ENCODE results near the gene TOR2A. TPM values are rescaled to one million over a fixed set of nuclear protein-coding genes. Genes with fewer than 3 reads are reported as not detected.

Gene TOR2A
- total and polyA plus RNA-seq, 9 of the 15 experiments (the other 6 are each of a cell fraction or from before 2014, with no cell fraction given) = 0.80 to 25.9 (median 11.1) TPM

- TF ChIP-seq SMAD1 (IDR thresholded peaks at IDR 0.05; ENCODE audit: low read depth, low read length, partially characterized antibody) (no peak), GATA2 (CRISPR knock-in tag; IDR thresholded peaks at IDR 0.05) (no peak), SRSF7 (optimal IDR thresholded peaks at IDR 0.05; ENCODE audit: low read depth, low read length) (no peak), KLF6 (CRISPR knock-in tag; IDR thresholded peaks at IDR 0.05; ENCODE audit: borderline replicate concordance) (no peak), JUN (IDR thresholded peaks at IDR 0.05; ENCODE audit: borderline replicate concordance, low read depth, low read length) (no peak), JUN (CRISPR knock-in tag; IDR thresholded peaks at IDR 0.05; ENCODE audit: borderline replicate concordance) (no peak), CTBP1 (IDR thresholded peaks at IDR 0.05; ENCODE audit: borderline replicate concordance) (peak; percentile 46; the same call in 1 of the 2 replicates), DACH1 (IDR thresholded peaks at IDR 0.05; ENCODE audit: partially characterized antibody) (no peak), MEIS2 (IDR thresholded peaks at IDR 0.05; ENCODE audit: partially characterized antibody) (no peak), TCF3 (CRISPR knock-in tag; IDR thresholded peaks at IDR 0.05) (no peak), CBX8 (IDR thresholded peaks at IDR 0.05; ENCODE audit: borderline replicate concordance, extremely low read depth, low read depth, low read length, poor library complexity, severe bottlenecking) (no peak), ZNF717 (CRISPR knock-in tag; IDR thresholded peaks at IDR 0.05) (no peak)
- TF ChIP-seq, protein P1, sequence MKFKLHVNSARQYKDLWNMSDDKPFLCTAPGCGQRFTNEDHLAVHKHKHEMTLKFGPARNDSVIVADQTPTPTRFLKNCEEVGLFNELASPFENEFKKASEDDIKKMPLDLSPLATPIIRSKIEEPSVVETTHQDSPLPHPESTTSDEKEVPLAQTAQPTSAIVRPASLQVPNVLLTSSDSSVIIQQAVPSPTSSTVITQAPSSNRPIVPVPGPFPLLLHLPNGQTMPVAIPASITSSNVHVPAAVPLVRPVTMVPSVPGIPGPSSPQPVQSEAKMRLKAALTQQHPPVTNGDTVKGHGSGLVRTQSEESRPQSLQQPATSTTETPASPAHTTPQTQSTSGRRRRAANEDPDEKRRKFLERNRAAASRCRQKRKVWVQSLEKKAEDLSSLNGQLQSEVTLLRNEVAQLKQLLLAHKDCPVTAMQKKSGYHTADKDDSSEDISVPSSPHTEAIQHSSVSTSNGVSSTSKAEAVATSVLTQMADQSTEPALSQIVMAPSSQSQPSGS (CRISPR knock-in tag; IDR thresholded peaks at IDR 0.05) = no peak
- TF ChIP-seq, protein P2, sequence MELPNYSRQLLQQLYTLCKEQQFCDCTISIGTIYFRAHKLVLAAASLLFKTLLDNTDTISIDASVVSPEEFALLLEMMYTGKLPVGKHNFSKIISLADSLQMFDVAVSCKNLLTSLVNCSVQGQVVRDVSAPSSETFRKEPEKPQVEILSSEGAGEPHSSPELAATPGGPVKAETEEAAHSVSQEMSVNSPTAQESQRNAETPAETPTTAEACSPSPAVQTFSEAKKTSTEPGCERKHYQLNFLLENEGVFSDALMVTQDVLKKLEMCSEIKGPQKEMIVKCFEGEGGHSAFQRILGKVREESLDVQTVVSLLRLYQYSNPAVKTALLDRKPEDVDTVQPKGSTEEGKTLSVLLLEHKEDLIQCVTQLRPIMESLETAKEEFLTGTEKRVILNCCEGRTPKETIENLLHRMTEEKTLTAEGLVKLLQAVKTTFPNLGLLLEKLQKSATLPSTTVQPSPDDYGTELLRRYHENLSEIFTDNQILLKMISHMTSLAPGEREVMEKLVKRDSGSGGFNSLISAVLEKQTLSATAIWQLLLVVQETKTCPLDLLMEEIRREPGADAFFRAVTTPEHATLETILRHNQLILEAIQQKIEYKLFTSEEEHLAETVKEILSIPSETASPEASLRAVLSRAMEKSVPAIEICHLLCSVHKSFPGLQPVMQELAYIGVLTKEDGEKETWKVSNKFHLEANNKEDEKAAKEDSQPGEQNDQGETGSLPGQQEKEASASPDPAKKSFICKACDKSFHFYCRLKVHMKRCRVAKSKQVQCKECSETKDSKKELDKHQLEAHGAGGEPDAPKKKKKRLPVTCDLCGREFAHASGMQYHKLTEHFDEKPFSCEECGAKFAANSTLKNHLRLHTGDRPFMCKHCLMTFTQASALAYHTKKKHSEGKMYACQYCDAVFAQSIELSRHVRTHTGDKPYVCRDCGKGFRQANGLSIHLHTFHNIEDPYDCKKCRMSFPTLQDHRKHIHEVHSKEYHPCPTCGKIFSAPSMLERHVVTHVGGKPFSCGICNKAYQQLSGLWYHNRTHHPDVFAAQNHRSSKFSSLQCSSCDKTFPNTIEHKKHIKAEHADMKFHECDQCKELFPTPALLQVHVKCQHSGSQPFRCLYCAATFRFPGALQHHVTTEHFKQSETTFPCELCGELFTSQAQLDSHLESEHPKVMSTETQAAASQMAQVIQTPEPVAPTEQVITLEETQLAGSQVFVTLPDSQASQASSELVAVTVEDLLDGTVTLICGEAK (IDR thresholded peaks at IDR 0.05) = no peak
- TF ChIP-seq, protein P2 (CRISPR knock-in tag; IDR thresholded peaks at IDR 0.05) = no peak
These were observed 41.3 kb upstream of the TOR2A start (continued) for GRCh38 chr9:127776195-127776923.
